Measurements from ENCODE around the gene BOLL. TPM values are rescaled to one million over a fixed set of nuclear protein-coding genes. Genes with fewer than 3 reads are reported as not detected.

BOLL gene
- total RNA-seq, 1 experiment from 2014 or later, result not detected

- Histone ChIP-seq H3K27ac (ENCODE audit: low read length) (no peak overlapping the region), H4K20me1 (ENCODE audit: insufficient read depth, low read depth, low read length) (no peaks in the 10 kb centered on the region), H3K36me3 (ENCODE audit: insufficient read depth, low read length) (no peaks in the 10 kb centered on the region), H3K27me3 (ENCODE audit: low read length) (no peaks in the 10 kb centered on the region), H3K4me1 (ENCODE audit: low read length) (peaks cover 12% of the 10 kb centered on the region), H2AFZ (ENCODE audit: low read length) (no peak overlapping the region), H3K4me2 (ENCODE audit: low read depth, low read length, poor library complexity, severe bottlenecking) (peak overlapping the region; percentile 46), H3K79me2 (ENCODE audit: low read length) (no peaks in the 10 kb centered on the region), H3K9me3 (ENCODE audit: low read length) (no peaks in the 10 kb centered on the region), H3K9me2 (replicated peaks; ENCODE audit: insufficient read depth, low read length) (no peaks in the 10 kb centered on the region), H3K9ac (ENCODE audit: low read length) (no peak overlapping the region), H3K4me3 (ENCODE audit: low read length) (no peak overlapping the region)
- peak; percentile 78 for DNase-seq
Measured at GRCh38 chr2:197803033-197803444, 17.9 kb upstream of the BOLL start.

DNA sequence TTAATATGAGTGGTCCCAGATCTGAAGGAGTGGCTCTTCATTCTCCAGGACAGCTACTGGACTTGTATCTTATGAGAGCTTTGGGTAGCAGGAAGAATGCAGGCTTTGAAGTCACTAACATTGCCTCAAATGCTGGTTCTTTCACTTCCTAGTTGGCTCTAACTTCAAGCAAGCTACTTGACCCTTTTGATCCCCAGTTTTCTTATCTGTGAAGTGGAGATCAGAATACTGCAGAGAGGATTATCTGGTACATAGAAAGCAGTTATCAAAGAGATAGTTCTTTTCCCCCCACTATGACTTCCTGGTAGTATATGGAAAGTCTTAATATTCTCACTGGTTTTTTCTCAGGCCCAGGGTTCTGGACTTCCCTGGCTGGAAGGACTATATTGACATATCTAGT, 15.9 kb upstream of the BOLL start:
- H3K27me3 ChIP-seq (ENCODE audit: low read length), result no peaks in the 10 kb centered on the region
- no peak overlapping the region for H2AFZ ChIP-seq (ENCODE audit: low read length)
- H3K4me1 ChIP-seq (ENCODE audit: low read length), result peaks cover 12% of the 10 kb centered on the region
- H3K9me2 ChIP-seq (replicated peaks; ENCODE audit: insufficient read depth, low read length), result no peaks in the 10 kb centered on the region
- no peak overlapping the region for H3K4me2 ChIP-seq (ENCODE audit: low read depth, low read length, poor library complexity, severe bottlenecking)
- no peak overlapping the region for H3K4me3 ChIP-seq (ENCODE audit: low read length)
- no peak for DNase-seq
- no peaks in the 10 kb centered on the region for H4K20me1 ChIP-seq (ENCODE audit: insufficient read depth, low read depth, low read length)
- no peaks in the 10 kb centered on the region for H3K9me3 ChIP-seq (ENCODE audit: low read length)
- no peak overlapping the region for H3K9ac ChIP-seq (ENCODE audit: low read length)
- H3K36me3 ChIP-seq (ENCODE audit: insufficient read depth, low read length), result no peaks in the 10 kb centered on the region
- no peaks in the 10 kb centered on the region for H3K79me2 ChIP-seq (ENCODE audit: low read length)
- no peak overlapping the region for H3K27ac ChIP-seq (ENCODE audit: low read length)

- Histone ChIP-seq H3K27me3 (ENCODE audit: low read length) (no peaks in the 10 kb centered on the region), H3K9ac (ENCODE audit: low read length) (no peak overlapping the region), H3K79me2 (ENCODE audit: low read length) (no peaks in the 10 kb centered on the region), H3K9me2 (replicated peaks; ENCODE audit: insufficient read depth, low read length) (no peaks in the 10 kb centered on the region), H3K4me3 (ENCODE audit: low read length) (no peak overlapping the region), H3K27ac (ENCODE audit: low read length) (no peak overlapping the region), H3K36me3 (ENCODE audit: insufficient read depth, low read length) (no peaks in the 10 kb centered on the region), H4K20me1 (ENCODE audit: insufficient read depth, low read depth, low read length) (no peaks in the 10 kb centered on the region), H3K4me1 (ENCODE audit: low read length) (peaks cover 12% of the 10 kb centered on the region), H3K4me2 (ENCODE audit: low read depth, low read length, poor library complexity, severe bottlenecking) (no peak overlapping the region), H2AFZ (ENCODE audit: low read length) (no peak overlapping the region), H3K9me3 (ENCODE audit: low read length) (no peaks in the 10 kb centered on the region)
- DNase-seq, result no peak
Measured at GRCh38 chr2:197800091-197800490, 15.0 kb upstream of the BOLL start.

DNA sequence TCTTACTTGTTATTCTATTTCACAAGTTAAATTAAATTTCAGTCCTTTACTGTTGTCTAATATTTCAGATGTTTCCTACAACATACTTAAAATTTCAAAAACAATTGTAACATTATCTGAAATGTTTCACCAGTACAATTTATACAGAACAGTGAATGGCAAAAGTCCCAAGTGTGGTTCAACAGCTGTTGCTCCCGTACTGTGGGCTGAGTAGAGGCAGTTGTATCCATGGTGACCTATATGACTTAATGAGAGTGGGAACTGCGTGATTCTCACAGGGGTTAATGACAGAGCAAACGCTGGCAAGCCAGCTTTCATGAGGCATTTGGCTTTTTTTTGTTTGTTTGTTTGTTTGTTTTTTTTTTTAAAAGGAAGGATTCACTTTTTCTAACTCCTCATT, 13.9 kb upstream of the BOLL start:
- Histone ChIP-seq H2AFZ (ENCODE audit: low read length) (no peak overlapping the region), H3K9ac (ENCODE audit: low read length) (no peak overlapping the region), H3K79me2 (ENCODE audit: low read length) (no peaks in the 10 kb centered on the region), H3K4me2 (ENCODE audit: low read depth, low read length, poor library complexity, severe bottlenecking) (no peak overlapping the region), H3K4me3 (ENCODE audit: low read length) (no peak overlapping the region), H3K27me3 (ENCODE audit: low read length) (no peaks in the 10 kb centered on the region), H3K9me3 (ENCODE audit: low read length) (no peaks in the 10 kb centered on the region), H3K9me2 (replicated peaks; ENCODE audit: insufficient read depth, low read length) (no peaks in the 10 kb centered on the region), H4K20me1 (ENCODE audit: insufficient read depth, low read depth, low read length) (no peaks in the 10 kb centered on the region), H3K36me3 (ENCODE audit: insufficient read depth, low read length) (no peaks in the 10 kb centered on the region), H3K27ac (ENCODE audit: low read length) (no peak overlapping the region), H3K4me1 (ENCODE audit: low read length) (peaks cover 4% of the 10 kb centered on the region)
- DNase-seq, result no peak

- DNase-seq, result no peak
Measured at GRCh38 chr2:197798187-197798586, 13.1 kb upstream of the BOLL start.

DNA sequence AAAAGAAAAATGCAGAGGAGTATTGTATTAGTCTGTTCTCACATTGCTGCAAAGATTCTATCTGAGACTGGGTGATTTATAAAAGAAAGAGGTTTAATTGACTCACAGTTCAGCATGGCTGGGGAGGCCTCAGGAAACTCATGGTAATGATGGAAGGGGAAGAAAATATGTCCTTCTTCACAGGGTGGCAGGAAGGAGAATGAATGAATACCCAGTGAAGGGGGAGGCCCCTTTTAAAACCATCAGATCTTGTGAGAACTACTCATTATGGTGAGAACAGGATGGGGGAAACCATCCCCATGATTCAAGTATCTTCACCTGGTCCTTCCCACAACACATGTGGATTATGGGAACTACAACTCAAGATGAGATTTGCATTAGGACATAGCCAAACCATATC, 10.2 kb upstream of the BOLL start:
- H2AFZ ChIP-seq (ENCODE audit: low read length), result no peak overlapping the region
- no peaks in the 10 kb centered on the region for H4K20me1 ChIP-seq (ENCODE audit: insufficient read depth, low read depth, low read length)
- no peaks in the 10 kb centered on the region for H3K9me2 ChIP-seq (replicated peaks; ENCODE audit: insufficient read depth, low read length)
- no peaks in the 10 kb centered on the region for H3K79me2 ChIP-seq (ENCODE audit: low read length)
- H3K36me3 ChIP-seq (ENCODE audit: insufficient read depth, low read length), result no peaks in the 10 kb centered on the region
- DNase-seq, result no peak
- peaks cover 2% of the 10 kb centered on the region; the same call in 1 of the 2 replicates for H3K4me1 ChIP-seq (ENCODE audit: low read length)
- H3K27me3 ChIP-seq (ENCODE audit: low read length), result no peaks in the 10 kb centered on the region
- no peaks in the 10 kb centered on the region for H3K9me3 ChIP-seq (ENCODE audit: low read length)
- no peak overlapping the region for H3K27ac ChIP-seq (ENCODE audit: low read length)
- H3K9ac ChIP-seq (ENCODE audit: low read length), result no peak overlapping the region
- H3K4me2 ChIP-seq (ENCODE audit: low read depth, low read length, poor library complexity, severe bottlenecking), result no peak overlapping the region
- H3K4me3 ChIP-seq (ENCODE audit: low read length), result no peak overlapping the region

More at GRCh38 chr2:197798187-197798586, 13.1 kb upstream of the BOLL start:
- H4K20me1 ChIP-seq (ENCODE audit: insufficient read depth, low read depth, low read length), result no peaks in the 10 kb centered on the region
- no peaks in the 10 kb centered on the region for H3K27me3 ChIP-seq (ENCODE audit: low read length)
- no peak overlapping the region for H3K4me3 ChIP-seq (ENCODE audit: low read length)
- no peaks in the 10 kb centered on the region for H3K36me3 ChIP-seq (ENCODE audit: insufficient read depth, low read length)
- no peak overlapping the region for H3K4me2 ChIP-seq (ENCODE audit: low read depth, low read length, poor library complexity, severe bottlenecking)
- no peak overlapping the region for H2AFZ ChIP-seq (ENCODE audit: low read length)
- no peaks in the 10 kb centered on the region for H3K9me2 ChIP-seq (replicated peaks; ENCODE audit: insufficient read depth, low read length)
- no peak overlapping the region for H3K27ac ChIP-seq (ENCODE audit: low read length)
- H3K9me3 ChIP-seq (ENCODE audit: low read length), result no peaks in the 10 kb centered on the region
- peaks cover 2% of the 10 kb centered on the region; the same call in 1 of the 2 replicates for H3K4me1 ChIP-seq (ENCODE audit: low read length)
- no peaks in the 10 kb centered on the region for H3K79me2 ChIP-seq (ENCODE audit: low read length)
- no peak overlapping the region for H3K9ac ChIP-seq (ENCODE audit: low read length)

DNA sequence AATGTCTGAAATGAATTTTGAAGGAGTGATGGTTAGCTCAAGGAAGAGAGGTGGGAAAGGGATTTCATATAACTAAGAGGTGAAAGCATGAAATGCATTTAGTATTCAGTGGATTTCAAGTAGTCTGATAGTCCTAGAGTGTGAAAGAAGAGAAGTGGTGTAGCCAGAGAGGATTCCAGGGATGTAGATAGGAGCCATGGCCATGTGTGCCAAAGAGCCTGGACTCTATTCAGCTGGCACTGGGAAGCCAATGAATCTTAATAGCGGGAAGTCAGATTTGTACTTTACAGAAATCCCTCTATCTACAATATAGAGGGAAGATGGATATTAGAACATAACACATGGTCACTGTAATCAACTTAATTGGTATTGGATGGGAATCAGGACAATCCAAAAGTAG, 8.3 kb upstream of the BOLL start:
- no peak overlapping the region for H3K4me3 ChIP-seq (ENCODE audit: low read length)

DNA sequence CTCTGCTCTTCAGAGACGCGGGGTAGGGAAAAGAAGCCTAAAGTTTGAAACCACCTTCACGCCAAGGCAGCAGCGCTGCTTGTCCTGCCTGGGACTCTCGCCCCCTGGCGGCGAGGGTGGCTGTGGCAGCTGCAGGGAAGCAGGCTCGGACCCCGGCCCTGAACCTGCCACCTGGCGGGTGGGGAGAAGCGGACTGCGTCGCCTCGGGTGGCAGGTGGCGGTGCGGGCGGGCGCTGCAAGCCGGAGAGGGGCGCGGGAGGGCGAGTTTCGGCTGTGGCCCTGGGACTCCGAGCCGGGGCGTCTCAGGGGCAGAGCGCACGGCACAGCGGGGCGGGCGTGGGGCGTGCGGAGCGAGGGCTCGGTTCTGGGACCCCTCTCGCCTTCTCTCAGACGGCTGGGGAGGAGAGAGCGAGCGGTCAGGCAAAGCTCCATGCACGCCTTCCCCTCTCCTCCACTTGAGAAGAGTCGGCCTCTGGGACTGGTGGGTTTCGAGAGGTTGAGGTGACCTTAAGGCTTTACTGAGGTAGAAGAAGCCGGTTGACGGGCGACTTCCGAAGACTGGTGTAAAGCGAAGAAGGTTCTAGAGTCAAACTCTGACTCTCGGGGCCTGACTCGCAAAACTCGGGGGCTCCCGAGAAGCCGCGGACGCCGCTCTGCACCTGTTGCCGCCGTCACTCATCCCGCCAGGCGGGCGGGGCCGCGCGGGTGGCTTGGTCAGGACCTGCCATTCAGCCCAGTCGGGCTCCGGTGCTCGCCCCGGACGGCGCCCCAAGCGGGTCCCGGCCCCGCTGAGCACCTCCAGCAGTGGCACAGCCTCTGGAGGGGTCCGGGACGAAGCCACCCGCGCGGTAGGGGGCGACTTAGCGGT, 1.1 kb upstream of the BOLL start:
- Histone ChIP-seq H3K4me2 (ENCODE audit: low read depth, low read length, poor library complexity, severe bottlenecking) (no peak overlapping the region), H3K79me2 (ENCODE audit: low read length) (no peaks in the 10 kb centered on the region), H3K9me3 (ENCODE audit: low read length) (no peaks in the 10 kb centered on the region), H3K4me1 (ENCODE audit: low read length) (no peaks in the 10 kb centered on the region), H3K36me3 (ENCODE audit: insufficient read depth, low read length) (no peaks in the 10 kb centered on the region), H2AFZ (ENCODE audit: low read length) (no peak overlapping the region), H3K9me2 (replicated peaks; ENCODE audit: insufficient read depth, low read length) (no peaks in the 10 kb centered on the region), H3K27me3 (ENCODE audit: low read length) (no peaks in the 10 kb centered on the region), H3K9ac (ENCODE audit: low read length) (no peak overlapping the region), H3K27ac (ENCODE audit: low read length) (no peak overlapping the region), H4K20me1 (ENCODE audit: insufficient read depth, low read depth, low read length) (no peaks in the 10 kb centered on the region), H3K4me3 (ENCODE audit: low read length) (no peak overlapping the region)
- DNase-seq, result no peak

More for the DNA sequence above, 8.3 kb upstream of the BOLL start:
- H3K4me1 ChIP-seq (ENCODE audit: low read length), result peaks cover 2% of the 10 kb centered on the region; the same call in 1 of the 2 replicates
- no peaks in the 10 kb centered on the region for H3K36me3 ChIP-seq (ENCODE audit: insufficient read depth, low read length)
- H3K4me2 ChIP-seq (ENCODE audit: low read depth, low read length, poor library complexity, severe bottlenecking), result no peak overlapping the region
- H3K9ac ChIP-seq (ENCODE audit: low read length), result no peak overlapping the region
- DNase-seq, result no peak
- H3K27ac ChIP-seq (ENCODE audit: low read length), result no peak overlapping the region
- H3K27me3 ChIP-seq (ENCODE audit: low read length), result no peaks in the 10 kb centered on the region
- no peak overlapping the region for H2AFZ ChIP-seq (ENCODE audit: low read length)
- no peaks in the 10 kb centered on the region for H3K9me2 ChIP-seq (replicated peaks; ENCODE audit: insufficient read depth, low read length)
- no peaks in the 10 kb centered on the region for H4K20me1 ChIP-seq (ENCODE audit: insufficient read depth, low read depth, low read length)
- no peaks in the 10 kb centered on the region for H3K9me3 ChIP-seq (ENCODE audit: low read length)
- no peaks in the 10 kb centered on the region for H3K79me2 ChIP-seq (ENCODE audit: low read length)
